ENCODE results near the gene WDFY2.

The WDFY2 gene

GRCh38 chr13:51618626-51619025 is 34.4 kb downstream of the WDFY2 start:
- no peak overlapping the region for H3K18ac ChIP-seq (ENCODE audit: low read length)
- no CpG with 5 or more reads among the region's 1 CpG for WGBS, 2 donors (ENCODE audit: extremely low coverage in 2 of 2, insufficient read length in 2 of 2, insufficient replicate concordance in 1 of 2)
- no peak overlapping the region for H2BK12ac ChIP-seq (ENCODE audit: low read length)
- no peak overlapping the region for H4K8ac ChIP-seq (ENCODE audit: low read depth, low read length)
- H3K4me2 ChIP-seq (ENCODE audit: insufficient read depth, low read length, poor library complexity, severe bottlenecking) = no peak overlapping the region
- no peak overlapping the region for H4K91ac ChIP-seq (ENCODE audit: low read depth, low read length, poor library complexity)
- H3K36me3 ChIP-seq (replicated peaks in 1 of 2; ENCODE audit: control insufficient read depth in 2 of 2, insufficient read depth in 2 of 2, low read length in 2 of 2) = peaks cover 0 to 3% of the 10 kb centered on the region in 2 donors
- H2BK15ac ChIP-seq (ENCODE audit: low read length) = no peak overlapping the region
- no peak for DNase-seq (ENCODE audit: low spot score)
- no peak overlapping the region for H2BK5ac ChIP-seq (ENCODE audit: low read length)
- H2AK5ac ChIP-seq (ENCODE audit: low read depth, low read length) = no peak overlapping the region
- no peak overlapping the region for H3K27ac ChIP-seq (replicated peaks; ENCODE audit: low read length)
- H2BK120ac ChIP-seq (ENCODE audit: low read depth, low read length) = no peak overlapping the region
- H3K9ac ChIP-seq (ENCODE audit: low read depth, low read length, poor library complexity) = no peak overlapping the region
- H2AFZ ChIP-seq (ENCODE audit: low read length) = no peak overlapping the region
- no peaks in the 10 kb centered on the region for H3K9me3 ChIP-seq (replicated peaks in 1 of 2; ENCODE audit: control insufficient read depth in 2 of 2, insufficient read depth in 1 of 2, low read depth in 1 of 2, low read length in 2 of 2)
- H3K23ac ChIP-seq (ENCODE audit: low read depth, low read length, poor library complexity) = no peak overlapping the region
- peaks cover 8 to 11% of the 10 kb centered on the region in 2 donors for H3K4me1 ChIP-seq (ENCODE audit: control insufficient read depth in 2 of 2, insufficient read depth in 1 of 2, low read depth in 1 of 2, low read length in 2 of 2)
- H3K14ac ChIP-seq (ENCODE audit: low read length) = no peak overlapping the region
- H3K79me1 ChIP-seq (ENCODE audit: low read depth, low read length) = peaks cover 4% of the 10 kb centered on the region
- no peaks in the 10 kb centered on the region for H3K27me3 ChIP-seq (ENCODE audit: control insufficient read depth in 3 of 3, insufficient read depth in 3 of 3, low read depth in 1 of 3, low read length in 3 of 3)
- H3K4ac ChIP-seq (ENCODE audit: low read length) = no peak overlapping the region
- H3K4me3 ChIP-seq (ENCODE audit: low read length in 2 of 2) = no peak overlapping the region

DNA sequence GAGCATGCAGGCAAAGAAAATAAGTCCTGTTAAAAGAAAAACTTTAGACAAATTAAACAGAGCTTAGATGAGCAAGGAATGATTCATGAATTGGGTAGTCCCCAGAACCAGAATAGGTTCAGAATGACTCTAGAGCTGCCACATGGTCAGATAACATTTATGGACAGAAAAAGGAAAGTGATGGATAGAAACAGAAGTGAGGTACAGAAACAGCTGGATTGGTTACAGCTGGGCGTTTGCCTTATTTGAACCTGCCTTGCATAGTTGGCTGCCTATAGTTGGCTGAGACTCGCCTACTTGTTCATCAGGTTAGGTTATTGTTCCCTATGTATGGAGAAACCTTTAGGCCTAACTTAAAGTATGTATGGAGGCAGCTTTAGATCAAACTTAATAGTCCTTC is 35.4 kb downstream of the WDFY2 start:
- no peak overlapping the region for H4K91ac ChIP-seq (ENCODE audit: low read depth, low read length, poor library complexity)
- H3K23ac ChIP-seq (ENCODE audit: low read depth, low read length, poor library complexity) = no peak overlapping the region
- H3K27me3 ChIP-seq (ENCODE audit: control insufficient read depth in 3 of 3, insufficient read depth in 3 of 3, low read depth in 1 of 3, low read length in 3 of 3) = no peaks in the 10 kb centered on the region
- peaks cover 3 to 10% of the 10 kb centered on the region in 2 donors for H3K4me1 ChIP-seq (ENCODE audit: control insufficient read depth in 2 of 2, insufficient read depth in 1 of 2, low read depth in 1 of 2, low read length in 2 of 2)
- H3K27ac ChIP-seq (replicated peaks; ENCODE audit: low read length) = no peak overlapping the region
- H2AK5ac ChIP-seq (ENCODE audit: low read depth, low read length) = no peak overlapping the region
- H3K18ac ChIP-seq (ENCODE audit: low read length) = no peak overlapping the region
- no peak overlapping the region for H3K4me3 ChIP-seq (ENCODE audit: low read length in 2 of 2)
- no CpG with 5 or more reads among the region's 2 CpGs for WGBS, 2 donors (ENCODE audit: extremely low coverage in 2 of 2, insufficient read length in 2 of 2, insufficient replicate concordance in 1 of 2)
- DNase-seq (ENCODE audit: low spot score) = no peak
- H3K4ac ChIP-seq (ENCODE audit: low read length) = no peak overlapping the region
- no peak overlapping the region for H2AFZ ChIP-seq (ENCODE audit: low read length)
- H3K9ac ChIP-seq (ENCODE audit: low read depth, low read length, poor library complexity) = no peak overlapping the region
- H2BK12ac ChIP-seq (ENCODE audit: low read length) = no peak overlapping the region
- peaks cover 0 to 3% of the 10 kb centered on the region in 2 donors for H3K36me3 ChIP-seq (replicated peaks in 1 of 2; ENCODE audit: control insufficient read depth in 2 of 2, insufficient read depth in 2 of 2, low read length in 2 of 2)
- no peak overlapping the region for H3K4me2 ChIP-seq (ENCODE audit: insufficient read depth, low read length, poor library complexity, severe bottlenecking)
- no peak overlapping the region for H4K8ac ChIP-seq (ENCODE audit: low read depth, low read length)
- no peak overlapping the region for H3K14ac ChIP-seq (ENCODE audit: low read length)
- H2BK120ac ChIP-seq (ENCODE audit: low read depth, low read length) = no peak overlapping the region
- H2BK5ac ChIP-seq (ENCODE audit: low read length) = no peak overlapping the region
- no peak overlapping the region for H2BK15ac ChIP-seq (ENCODE audit: low read length)
- peaks cover 4% of the 10 kb centered on the region for H3K79me1 ChIP-seq (ENCODE audit: low read depth, low read length)
- H3K9me3 ChIP-seq (replicated peaks in 1 of 2; ENCODE audit: control insufficient read depth in 2 of 2, insufficient read depth in 1 of 2, low read depth in 1 of 2, low read length in 2 of 2) = no peaks in the 10 kb centered on the region

DNA sequence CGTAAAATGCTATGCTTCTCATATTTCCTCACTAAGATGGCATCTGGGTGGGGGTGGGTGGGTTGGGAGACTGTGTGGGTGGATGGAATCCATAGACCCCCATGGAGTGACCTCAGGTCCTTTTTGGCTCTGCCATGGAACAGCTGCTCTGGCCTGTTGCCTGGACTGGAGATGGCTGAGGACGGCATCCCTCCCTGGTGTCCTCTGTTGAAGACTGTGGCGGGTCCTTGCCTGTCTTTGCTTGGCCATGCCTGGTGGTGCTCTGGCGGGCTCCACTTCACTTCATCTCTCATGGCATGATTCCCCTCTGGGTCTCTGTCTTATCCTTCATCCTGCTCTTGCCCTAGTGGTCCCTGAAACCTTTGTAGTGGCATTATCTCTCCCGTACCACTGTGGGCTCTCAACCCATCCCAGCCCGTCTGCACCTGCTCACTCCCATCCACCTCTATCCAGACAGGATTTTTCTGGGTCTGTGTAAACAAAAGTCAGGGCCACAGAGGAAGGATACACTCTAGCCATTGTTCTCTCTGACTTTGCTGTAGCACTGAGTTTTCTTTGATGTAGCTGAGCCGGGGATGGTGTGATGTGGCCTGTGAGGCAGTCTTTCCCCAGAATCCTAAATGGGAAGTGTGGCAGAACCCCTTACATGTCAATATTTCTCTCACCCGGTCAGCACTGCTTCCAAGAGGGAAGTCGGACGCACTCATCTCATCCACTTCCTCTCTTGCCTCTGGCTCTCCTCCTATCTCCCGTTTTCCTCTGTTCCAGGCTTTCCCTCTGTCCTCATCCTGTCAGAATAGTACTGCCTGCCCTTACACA is 36.1 kb downstream of the WDFY2 start:
- no peak overlapping the region for H3K27ac ChIP-seq (replicated peaks; ENCODE audit: low read length)
- H3K14ac ChIP-seq (ENCODE audit: low read length) = no peak overlapping the region
- H2BK120ac ChIP-seq (ENCODE audit: low read depth, low read length) = no peak overlapping the region
- H4K8ac ChIP-seq (ENCODE audit: low read depth, low read length) = no peak overlapping the region
- H3K36me3 ChIP-seq (replicated peaks in 1 of 2; ENCODE audit: control insufficient read depth in 2 of 2, insufficient read depth in 2 of 2, low read length in 2 of 2) = peaks cover 0 to 3% of the 10 kb centered on the region in 2 donors
- no peak overlapping the region for H2AK5ac ChIP-seq (ENCODE audit: low read depth, low read length)
- H3K79me1 ChIP-seq (ENCODE audit: low read depth, low read length) = peaks cover 4% of the 10 kb centered on the region
- H3K4ac ChIP-seq (ENCODE audit: low read length) = no peak overlapping the region
- H3K4me2 ChIP-seq (ENCODE audit: insufficient read depth, low read length, poor library complexity, severe bottlenecking) = no peak overlapping the region
- no peak overlapping the region for H2BK12ac ChIP-seq (ENCODE audit: low read length)
- no peak overlapping the region for H3K23ac ChIP-seq (ENCODE audit: low read depth, low read length, poor library complexity)
- H3K4me1 ChIP-seq (ENCODE audit: control insufficient read depth in 2 of 2, insufficient read depth in 1 of 2, low read depth in 1 of 2, low read length in 2 of 2) = peaks cover 3 to 10% of the 10 kb centered on the region in 2 donors
- H2BK15ac ChIP-seq (ENCODE audit: low read length) = no peak overlapping the region
- no peak overlapping the region for H2BK5ac ChIP-seq (ENCODE audit: low read length)
- H3K4me3 ChIP-seq (ENCODE audit: low read length in 2 of 2) = no peak overlapping the region
- no peak for DNase-seq (ENCODE audit: low spot score)
- H3K9ac ChIP-seq (ENCODE audit: low read depth, low read length, poor library complexity) = no peak overlapping the region
- no peak overlapping the region for H4K91ac ChIP-seq (ENCODE audit: low read depth, low read length, poor library complexity)
- no peaks in the 10 kb centered on the region for H3K9me3 ChIP-seq (replicated peaks in 1 of 2; ENCODE audit: control insufficient read depth in 2 of 2, insufficient read depth in 1 of 2, low read depth in 1 of 2, low read length in 2 of 2)
- no peak overlapping the region for H3K18ac ChIP-seq (ENCODE audit: low read length)
- no peak overlapping the region for H2AFZ ChIP-seq (ENCODE audit: low read length)
- no CpG with 5 or more reads among the region's 11 CpGs for WGBS, 2 donors (ENCODE audit: extremely low coverage in 2 of 2, insufficient read length in 2 of 2, insufficient replicate concordance in 1 of 2)
- H3K27me3 ChIP-seq (ENCODE audit: control insufficient read depth in 3 of 3, insufficient read depth in 3 of 3, low read depth in 1 of 3, low read length in 3 of 3) = no peaks in the 10 kb centered on the region

GRCh38 chr13:51621602-51622001 is 37.3 kb downstream of the WDFY2 start:
- Histone ChIP-seq H3K4ac (ENCODE audit: low read length) (no peak overlapping the region), H3K18ac (ENCODE audit: low read length) (no peak overlapping the region), H2AK5ac (ENCODE audit: low read depth, low read length) (no peak overlapping the region), H3K27ac (replicated peaks; ENCODE audit: low read length) (no peak overlapping the region), H3K14ac (ENCODE audit: low read length) (no peak overlapping the region), H2BK12ac (ENCODE audit: low read length) (no peak overlapping the region), H3K79me1 (ENCODE audit: low read depth, low read length) (peaks cover 4% of the 10 kb centered on the region), H3K23ac (ENCODE audit: low read depth, low read length, poor library complexity) (no peak overlapping the region), H4K91ac (ENCODE audit: low read depth, low read length, poor library complexity) (no peak overlapping the region), H3K27me3 (ENCODE audit: control insufficient read depth in 3 of 3, insufficient read depth in 3 of 3, low read depth in 1 of 3, low read length in 3 of 3) (no peaks in the 10 kb centered on the region), H3K9ac (ENCODE audit: low read depth, low read length, poor library complexity) (no peak overlapping the region), H3K9me3 (replicated peaks in 1 of 2; ENCODE audit: control insufficient read depth in 2 of 2, insufficient read depth in 1 of 2, low read depth in 1 of 2, low read length in 2 of 2) (no peaks in the 10 kb centered on the region), H3K4me1 (ENCODE audit: control insufficient read depth in 2 of 2, insufficient read depth in 1 of 2, low read depth in 1 of 2, low read length in 2 of 2) (peaks cover 3 to 10% of the 10 kb centered on the region in 2 donors), H2AFZ (ENCODE audit: low read length) (no peak overlapping the region), H2BK15ac (ENCODE audit: low read length) (no peak overlapping the region), H3K4me3 (ENCODE audit: low read length in 2 of 2) (no peak overlapping the region), H2BK120ac (ENCODE audit: low read depth, low read length) (no peak overlapping the region), H3K4me2 (ENCODE audit: insufficient read depth, low read length, poor library complexity, severe bottlenecking) (no peak overlapping the region), H2BK5ac (ENCODE audit: low read length) (no peak overlapping the region), H4K8ac (ENCODE audit: low read depth, low read length) (no peak overlapping the region), H3K36me3 (replicated peaks in 1 of 2; ENCODE audit: control insufficient read depth in 2 of 2, insufficient read depth in 2 of 2, low read length in 2 of 2) (peaks cover 0 to 3% of the 10 kb centered on the region in 2 donors)
- no CpG with 5 or more reads among the region's 2 CpGs for WGBS, 2 donors (ENCODE audit: extremely low coverage in 2 of 2, insufficient read length in 2 of 2, insufficient replicate concordance in 1 of 2)
- DNase-seq (ENCODE audit: low spot score) = no peak
